ENCODE measurements around the gene MARK4.
A peak's percentile ranks its signal among the peaks of the same experiment; 100 is the strongest.

The MARK4 gene

DNA sequence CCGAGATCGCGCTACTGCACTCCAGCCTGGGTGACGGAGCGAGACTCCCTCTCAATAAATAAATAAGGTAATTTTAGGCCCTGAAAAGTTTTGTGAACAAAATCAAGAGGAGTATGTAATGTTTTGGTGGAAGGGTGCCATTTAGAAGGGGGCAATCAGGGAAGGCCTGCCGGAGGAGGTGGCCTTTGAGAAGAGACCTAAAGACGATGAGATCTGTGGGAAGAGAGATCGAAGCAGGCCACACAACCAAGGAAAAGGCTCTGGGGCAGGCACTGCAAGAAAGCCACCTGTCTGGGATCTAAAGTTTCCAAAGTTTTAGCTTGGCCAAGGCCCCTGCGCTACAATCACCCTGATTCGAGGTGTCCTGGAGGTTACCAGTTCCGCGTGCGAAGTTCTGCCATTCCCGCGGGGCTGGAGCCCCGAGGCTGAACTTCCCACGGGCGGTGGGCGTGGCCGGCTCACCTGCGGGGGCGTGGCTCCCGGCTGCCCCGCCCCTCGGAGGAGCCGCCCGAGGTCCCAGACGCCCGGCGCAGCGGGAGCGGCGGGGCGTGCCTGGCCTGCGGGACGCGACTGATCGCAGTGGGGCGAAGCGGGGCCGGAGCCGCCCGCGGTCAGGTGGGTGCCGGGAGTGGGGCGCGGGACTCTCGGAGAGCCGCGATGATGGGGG is 89.3 kb downstream of the MARK4 start, which contains the start of gene KLC3:
KLC3 (plus strand) TSS at position 519 of the 667 bp plus-strand sequence. CDS start 4,792 bp downstream, outside the sequence.
- peak; percentile 95 for DNase-seq (ENCODE audit: low spot score)

DNA sequence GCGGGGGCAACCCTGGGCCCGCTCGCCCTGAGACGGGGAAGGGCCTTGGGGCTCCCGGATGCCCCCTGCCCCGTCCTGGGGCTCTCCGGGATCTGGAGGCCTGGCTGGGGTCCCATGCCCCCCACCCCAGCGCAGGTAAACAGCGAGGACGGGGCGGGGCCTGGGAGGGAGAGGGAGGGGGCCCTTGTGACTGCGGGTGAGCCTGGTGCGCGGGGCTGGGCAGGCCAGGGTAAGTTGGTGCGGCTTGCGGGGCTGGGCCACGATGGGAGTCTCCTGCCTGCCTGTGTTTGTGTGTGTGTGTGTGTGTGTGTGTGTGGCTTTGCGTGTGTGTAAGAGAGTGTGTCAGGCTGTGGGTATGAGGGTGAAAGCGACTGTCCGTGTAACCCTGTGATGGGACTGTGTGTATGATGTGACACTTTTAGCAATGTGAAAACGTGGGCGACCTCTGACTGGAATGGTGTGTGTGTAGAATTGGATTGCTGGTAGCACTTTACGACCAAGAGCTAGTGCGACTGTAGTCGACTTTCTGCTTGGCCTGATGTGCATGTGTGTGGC is 89.9 kb downstream of the MARK4 start:
- DNase-seq (ENCODE audit: low spot score) = peak; percentile 66

DNA sequence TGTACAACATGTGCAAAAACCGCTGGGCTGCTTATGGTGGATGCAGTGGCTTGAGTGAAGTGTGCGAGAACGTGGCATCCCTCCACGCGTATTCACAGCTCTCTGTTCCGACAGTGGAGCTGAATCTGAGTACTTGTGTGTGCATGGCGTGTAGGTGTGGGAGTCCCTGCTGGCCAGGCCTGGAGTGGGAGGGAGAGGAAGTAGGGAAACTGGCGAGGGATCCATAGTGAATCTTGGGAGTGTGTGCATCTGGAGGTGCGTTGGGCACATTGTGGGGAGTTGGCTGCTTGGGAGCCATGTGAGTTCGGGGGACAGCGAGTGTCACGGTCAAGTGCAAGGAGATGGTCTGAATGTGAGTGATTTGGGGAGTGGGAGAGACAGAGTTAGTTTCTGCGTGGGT is 91.8 kb downstream of the MARK4 start:
- DNase-seq (ENCODE audit: low spot score) = no peak

DNA sequence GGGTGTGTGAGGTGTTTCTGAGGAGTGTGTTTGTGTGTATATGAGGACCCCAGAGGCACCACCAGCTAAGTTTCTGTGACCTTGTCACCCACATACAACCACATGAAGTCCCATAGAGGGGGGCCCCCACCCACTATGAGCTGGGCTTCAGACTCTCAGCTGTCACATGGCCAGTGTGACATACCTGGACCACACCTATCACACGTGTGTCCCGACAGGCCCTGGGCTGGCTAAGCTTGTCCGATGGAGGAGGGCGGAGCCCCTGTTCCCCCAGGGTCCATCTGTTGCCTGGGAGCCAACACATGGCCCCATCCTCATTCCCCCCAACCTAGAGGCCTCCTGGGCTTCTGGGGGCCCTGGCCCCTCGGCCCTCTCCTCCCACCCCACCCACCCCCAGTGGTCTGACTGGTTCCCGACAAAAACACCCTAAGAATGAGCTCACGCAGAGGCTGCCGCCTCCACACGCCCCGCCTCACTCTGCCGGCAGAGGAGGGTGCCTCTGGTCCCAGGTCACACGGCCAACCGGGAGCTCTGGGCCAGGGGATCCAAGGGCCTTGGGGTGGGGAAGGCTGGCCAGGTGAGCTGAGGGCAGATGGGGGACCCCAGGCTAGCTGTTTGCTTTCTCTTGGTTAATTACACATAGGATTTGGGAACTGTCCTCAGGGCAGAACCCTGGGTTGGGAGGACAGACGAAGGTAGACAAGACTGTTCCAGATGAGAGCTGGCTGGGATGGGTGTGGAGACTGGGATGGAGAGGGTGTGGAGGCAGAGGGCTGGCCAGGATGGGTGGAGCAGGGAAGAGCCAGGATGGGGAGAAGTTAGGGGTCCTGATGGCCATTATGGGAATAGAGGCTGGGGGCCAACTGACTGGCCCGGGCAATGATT is 93.8 kb downstream of the MARK4 start:
- peak; percentile 32 for DNase-seq (ENCODE audit: low spot score)

DNA sequence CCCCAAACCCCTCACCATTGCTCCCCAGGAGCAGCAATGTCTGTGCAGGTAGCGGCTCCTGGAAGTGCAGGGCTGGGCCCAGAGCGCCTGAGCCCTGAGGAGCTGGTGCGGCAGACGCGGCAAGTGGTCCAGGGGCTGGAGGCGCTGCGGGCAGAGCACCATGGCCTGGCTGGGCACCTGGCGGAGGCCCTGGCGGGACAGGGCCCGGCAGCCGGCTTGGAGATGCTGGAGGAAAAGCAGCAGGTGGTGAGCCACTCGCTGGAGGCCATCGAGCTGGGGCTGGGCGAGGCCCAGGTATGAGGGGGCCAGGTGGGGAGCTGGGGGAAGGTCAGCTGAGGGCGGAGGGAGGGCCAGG is 94.4 kb downstream of the MARK4 start:
- peak; percentile 8 for DNase-seq (ENCODE audit: low spot score)

DNA sequence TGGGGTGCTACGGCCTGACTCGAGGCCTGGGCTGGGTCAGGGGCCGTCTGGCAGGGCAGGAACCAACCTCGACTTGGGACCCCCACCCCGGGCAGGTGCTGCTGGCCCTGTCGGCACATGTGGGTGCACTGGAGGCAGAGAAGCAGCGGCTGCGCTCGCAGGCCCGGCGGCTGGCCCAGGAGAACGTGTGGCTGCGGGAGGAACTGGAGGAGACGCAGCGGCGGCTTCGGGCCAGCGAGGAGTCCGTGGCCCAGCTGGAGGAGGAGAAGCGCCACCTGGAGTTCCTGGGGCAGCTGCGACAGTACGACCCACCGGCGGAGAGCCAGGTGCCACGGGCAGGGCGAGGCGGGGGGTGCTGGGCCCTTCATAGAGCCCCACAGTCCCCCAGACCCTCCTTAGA is 95.4 kb downstream of the MARK4 start:
- DNase-seq (ENCODE audit: low spot score) = peak; percentile 80

DNA sequence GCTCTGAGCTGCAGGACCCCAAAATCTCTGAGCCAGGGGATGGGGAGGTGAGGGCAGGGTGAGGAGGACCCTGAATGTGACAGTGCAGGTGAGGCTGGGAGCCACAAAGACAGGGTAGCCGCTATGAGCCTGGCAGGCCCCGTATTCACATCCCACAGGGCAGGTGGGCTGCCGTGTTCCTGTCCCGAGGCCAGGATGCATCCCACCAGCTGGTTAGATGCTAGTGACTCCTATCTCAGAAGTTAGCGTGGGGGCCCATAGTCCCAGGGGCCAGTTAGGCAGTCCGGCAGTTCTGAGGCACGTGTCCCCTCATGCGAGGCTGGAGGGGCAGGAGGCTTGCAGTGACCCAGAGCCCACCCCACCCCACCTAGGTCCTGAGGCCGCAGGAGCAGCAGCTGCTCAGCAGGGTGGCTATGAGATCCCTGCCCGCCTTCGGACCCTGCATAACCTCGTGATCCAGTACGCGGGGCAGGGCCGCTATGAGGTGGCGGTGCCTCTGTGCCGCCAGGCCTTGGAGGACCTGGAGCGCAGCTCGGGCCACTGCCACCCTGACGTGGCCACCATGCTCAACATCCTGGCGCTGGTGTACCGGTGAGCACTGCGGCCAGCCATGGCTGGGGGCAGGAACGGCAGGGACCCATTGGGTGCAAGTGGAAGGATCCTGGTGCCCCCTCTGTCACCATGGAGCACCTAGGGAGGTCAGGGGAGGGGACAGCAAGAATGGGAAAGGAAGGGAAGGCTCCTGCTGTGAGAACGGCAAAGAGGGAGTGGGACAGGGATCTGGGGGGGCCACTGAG is 96.7 kb downstream of the MARK4 start:
- peak; percentile 40 for DNase-seq (ENCODE audit: low spot score)

DNA sequence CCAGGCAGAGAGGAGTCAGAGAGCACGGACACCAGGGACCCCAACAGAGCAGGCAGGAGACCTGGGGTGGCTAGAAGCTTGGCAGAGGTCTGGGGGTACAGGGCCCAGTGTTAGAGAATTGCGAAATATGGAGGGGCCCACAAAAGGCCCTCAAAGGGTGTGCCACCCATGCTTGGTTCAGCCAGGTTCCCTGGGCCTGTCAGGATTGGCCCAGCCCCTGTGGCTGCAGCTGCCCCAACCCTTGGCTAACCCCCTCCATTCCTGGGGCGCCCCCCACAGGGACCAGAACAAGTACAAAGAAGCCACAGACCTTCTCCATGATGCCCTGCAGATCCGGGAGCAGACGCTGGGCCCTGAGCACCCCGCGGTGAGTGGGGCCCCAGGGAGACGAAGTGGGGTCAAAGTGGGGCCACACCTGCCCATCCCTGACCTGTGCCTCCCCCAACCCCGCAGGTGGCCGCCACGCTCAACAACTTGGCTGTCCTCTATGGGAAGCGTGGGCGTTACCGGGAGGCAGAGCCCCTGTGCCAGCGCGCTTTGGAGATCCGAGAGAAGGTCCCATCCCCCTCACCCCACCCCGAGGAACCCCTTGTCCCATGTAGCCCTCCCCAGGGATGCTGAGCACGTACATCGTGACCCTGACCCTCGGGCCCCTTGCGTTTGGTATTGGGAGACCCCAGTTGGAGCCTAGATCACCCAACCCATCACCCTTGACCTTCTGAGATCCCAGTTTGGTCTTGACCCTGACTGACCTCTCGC is 97.5 kb downstream of the MARK4 start:
- DNase-seq (ENCODE audit: low spot score) = peak; percentile 65

DNA sequence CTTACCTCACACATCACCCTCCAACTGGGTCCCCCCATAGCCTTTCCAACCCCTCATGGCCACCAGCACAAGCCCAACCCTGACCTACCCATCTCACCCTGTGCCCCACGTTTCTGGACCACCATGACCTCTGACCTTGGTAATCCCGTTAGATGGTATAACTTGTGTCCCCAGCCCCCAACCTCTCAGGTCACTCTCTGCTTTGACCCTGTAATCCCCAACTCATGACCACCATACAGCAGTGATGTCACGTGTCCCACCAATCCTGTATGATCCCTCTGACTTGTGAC is 98.0 kb downstream of the MARK4 start:
- DNase-seq (ENCODE audit: low spot score) = peak; percentile 21

DNA sequence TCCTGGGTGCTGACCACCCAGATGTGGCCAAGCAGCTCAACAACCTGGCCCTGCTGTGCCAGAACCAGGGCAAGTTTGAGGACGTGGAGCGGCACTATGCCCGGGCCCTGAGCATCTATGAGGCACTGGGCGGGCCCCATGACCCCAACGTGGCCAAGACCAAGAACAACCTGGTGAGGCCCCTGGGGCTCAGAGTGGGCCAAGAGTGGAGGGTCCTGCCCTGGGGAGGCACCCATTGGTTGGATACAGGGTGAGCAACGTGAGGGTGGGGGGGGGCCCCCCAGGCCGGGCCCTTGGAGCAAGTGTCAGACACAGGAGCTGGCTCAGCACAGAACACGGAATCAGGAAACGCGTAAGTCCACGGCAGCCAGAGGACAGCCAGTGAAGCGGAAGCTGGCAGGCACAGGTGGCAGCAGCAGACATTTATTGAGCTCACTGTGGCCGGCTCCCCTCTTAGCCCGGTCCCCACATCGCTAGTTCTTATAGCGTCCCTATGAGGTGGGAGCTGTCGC is 98.4 kb downstream of the MARK4 start:
- peak; percentile 22 for DNase-seq (ENCODE audit: low spot score)

DNA sequence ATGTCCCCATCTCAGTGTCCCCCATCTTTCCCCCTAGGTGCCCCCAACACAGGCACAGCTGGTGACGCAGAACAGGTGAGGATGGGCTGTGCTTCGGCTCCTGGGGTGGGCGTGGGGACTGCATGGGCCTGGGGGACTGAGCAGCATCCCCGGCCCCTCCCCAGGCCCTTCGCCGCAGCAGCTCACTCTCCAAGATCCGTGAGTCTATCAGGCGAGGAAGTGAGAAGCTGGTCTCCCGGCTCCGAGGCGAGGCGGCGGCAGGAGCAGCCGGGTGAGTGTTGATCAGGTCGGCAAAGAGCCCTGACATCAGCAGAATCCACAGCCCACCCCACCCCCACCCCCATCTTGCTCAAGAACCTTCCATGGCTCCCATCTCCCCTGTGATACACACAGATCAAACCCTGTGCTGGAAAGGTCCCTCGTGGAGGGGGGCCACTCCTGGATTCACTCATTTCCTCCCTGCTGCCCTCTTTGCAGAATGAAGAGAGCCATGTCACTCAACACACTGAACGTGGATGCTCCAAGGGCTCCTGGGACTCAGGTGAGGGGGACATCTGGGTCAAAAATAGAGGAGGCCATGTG is 99.5 kb downstream of the MARK4 start:
- DNase-seq (ENCODE audit: low spot score) = peak; percentile 15

DNA sequence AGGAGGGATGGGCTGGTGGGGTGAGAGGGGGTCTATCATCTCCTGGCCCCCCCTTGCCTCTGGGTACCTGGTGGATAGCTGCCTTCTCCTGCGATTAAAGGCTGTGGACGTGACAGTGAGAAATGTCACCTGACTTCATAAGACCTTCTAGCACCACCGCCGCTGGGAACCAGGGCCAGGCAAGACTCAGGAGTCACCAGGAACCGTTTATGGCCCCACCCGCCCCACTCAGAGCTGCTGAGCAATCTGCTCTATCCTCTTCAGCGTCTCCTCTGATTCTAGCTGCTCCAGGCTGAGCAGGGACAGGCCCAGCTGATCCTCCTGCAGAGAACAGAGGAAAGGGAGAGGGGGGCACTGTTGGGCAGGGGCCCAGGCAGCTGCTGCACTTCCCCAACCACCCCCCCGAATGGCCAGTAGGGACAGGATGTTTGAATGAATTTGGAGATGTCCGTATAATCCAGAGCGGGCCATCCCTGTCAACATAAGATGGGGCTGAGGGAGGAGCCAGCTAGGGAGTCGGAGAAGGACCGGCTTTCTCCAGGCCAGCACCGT is 100.4 kb downstream of the MARK4 start:
- DNase-seq (ENCODE audit: low spot score) = peak; percentile 14

DNA sequence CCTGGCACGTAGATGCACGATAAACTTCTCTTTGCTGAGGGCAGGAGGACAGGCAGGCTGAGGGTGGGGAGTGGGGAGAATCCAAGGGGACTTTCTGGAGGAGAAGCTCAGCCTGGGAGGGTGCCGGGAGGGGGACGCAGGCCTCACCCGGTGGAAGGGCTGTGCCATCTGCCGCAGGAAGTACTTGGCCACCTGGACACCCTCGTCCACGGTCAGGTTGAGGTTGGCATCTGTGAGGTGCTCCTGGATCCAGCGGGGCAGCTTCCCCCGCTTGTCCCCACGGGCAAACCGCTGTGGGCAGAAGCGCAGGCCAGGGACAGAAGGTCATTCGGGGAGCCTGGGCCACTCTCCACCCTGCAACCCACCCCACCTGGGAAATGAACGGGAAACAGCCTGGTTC is 101.0 kb downstream of the MARK4 start:
- DNase-seq (ENCODE audit: low spot score) = peak; percentile 7

DNA sequence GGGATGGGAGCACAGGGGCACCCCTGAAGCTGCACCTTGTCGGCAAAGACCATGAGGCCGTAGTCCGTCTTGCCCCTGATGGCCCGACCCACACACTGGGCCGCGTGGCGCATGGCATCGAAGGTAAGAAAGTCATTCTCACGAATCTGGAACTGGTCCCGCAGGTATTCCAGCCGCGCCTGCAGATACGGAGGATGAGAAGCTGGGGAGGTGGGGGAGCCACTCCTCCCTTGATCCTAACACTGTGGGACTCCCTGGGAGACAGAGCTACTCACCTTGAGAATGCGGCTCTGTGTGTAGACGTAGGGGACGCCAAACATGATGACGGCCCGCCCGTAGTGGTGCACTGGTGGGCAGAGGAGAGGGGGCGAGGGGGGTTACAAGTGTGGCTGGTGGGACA is 101.4 kb downstream of the MARK4 start:
- DNase-seq (ENCODE audit: low spot score) = no peak

DNA sequence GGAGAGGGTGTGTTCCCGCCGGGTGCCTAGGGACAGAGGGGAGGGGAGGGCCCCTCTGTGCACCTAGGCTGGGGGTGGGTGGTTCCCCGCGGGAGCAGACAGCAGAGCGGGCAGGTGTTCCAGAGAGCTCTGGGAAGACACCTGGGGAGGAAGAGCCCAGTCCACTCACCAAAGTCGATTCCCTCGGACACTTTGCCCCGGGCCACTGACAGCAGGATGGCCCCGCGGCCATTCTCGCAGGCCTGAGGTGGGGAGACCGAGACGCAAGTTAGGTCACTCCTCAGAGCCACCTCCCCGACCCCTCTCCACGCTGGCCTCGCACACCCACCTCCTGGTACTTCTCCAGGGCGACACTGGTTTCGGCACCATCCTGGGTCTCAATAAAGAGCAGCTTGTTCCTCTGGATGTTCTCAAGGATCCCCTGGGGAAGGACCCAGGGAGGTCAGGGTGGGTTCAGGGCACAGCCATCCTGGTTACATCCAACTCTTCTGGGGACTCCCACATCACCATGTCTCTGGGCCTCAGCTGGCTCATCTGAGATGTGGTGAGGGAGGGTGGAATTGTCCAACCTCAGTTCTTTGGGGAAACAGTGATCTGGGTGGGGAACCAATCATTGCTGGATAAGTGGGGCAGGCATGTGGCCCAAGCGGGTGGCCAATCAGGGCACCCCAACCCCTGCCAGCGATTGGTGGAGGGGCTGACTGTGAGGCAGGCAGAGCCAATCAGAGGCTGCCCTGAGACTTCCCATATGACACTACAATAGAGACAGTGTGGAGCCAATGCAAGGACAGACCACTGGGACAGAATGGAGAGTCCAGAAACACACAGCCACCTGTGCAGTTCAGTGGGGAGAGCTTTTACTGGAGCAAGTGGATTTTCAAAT is 102.1 kb downstream of the MARK4 start:
- peak; percentile 46 for DNase-seq (ENCODE audit: low spot score)

DNA sequence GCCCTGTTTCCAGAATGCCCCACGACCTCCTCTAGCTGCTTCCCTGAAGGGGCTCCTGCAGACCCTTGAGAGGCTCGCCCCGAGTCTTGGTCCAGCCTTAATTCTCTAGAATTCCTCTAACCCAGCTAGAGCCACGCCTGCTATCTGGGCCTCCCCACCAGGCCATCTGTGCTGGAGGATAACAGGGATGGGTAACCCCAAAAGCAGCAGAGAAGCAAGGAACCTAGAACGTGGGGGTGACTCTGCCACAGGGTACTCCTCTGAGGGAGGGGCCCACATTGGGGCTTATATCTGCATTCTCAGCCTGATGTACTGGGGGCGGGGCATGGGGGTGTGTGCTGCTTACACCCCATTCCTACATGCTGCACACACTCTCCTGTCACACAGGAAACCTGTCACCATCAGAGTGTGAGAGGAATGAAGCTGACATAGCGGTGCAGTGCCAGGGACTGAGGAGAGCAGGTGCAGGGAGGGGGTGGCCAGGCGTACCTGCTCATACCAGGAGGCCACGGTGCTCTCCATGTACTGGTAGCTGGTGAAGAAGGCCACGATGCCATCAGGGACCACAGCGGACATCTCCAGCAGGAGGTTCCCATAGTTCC is 103.3 kb downstream of the MARK4 start:
- DNase-seq (ENCODE audit: low spot score) = peak; percentile 3
